AG04450 (cell line): ENCODE measurements around the gene THAP11. TPM values are rescaled to one million over a fixed set of nuclear protein-coding genes. Genes with fewer than 3 reads are reported as not detected.
A peak's percentile ranks its signal among the peaks of the same experiment; 100 is the strongest.
"Not testable (repeated sequence)": the region's sequence is repeated elsewhere in the genome, so short reads cannot be mapped to it uniquely, and the experiment has no call there.

Experiments
- CTCF ChIA-PET: fragments of 300-600, 350-600 bp; formaldehyde crosslinking; extraction: SDS; loops from one replicate; lab custom pipeline; 2022; ENCODE audit warnings: antibody characterized with exemption, inconsistent platforms; lab: Charles Lee
- POLR2A ChIA-PET: fragments of 350-600 bp; formaldehyde crosslinking; extraction: SDS; loops from one replicate; lab custom pipeline; 2021; ENCODE audit warnings: antibody characterized with exemption, inconsistent platforms; lab: Yijun Ruan, JAX
- DNase-seq: peaks from one replicate; pipeline ENCODE4 v3.0.0-alpha.2; 2011; ENCODE audit warnings: low read depth, low spot score
- H3K27ac ChIP-seq: one replicate; pipeline ENCODE4 v1.5.1; 2012; ENCODE audit warnings: low read depth, low read length, control low read depth
- H3K27me3 ChIP-seq: one replicate; pipeline ENCODE4 v1.6.0; 2012; ENCODE audit warnings: low read length; ENCODE audit not compliant: control insufficient read depth, insufficient read depth
- H3K4me3 ChIP-seq: 2 replicates; pipeline ENCODE4 v1.5.1; 2011; ENCODE audit warnings: mild to moderate bottlenecking, low read depth, low read length, control low read depth
- H3K9me3 ChIP-seq: 2 replicates; pipeline ENCODE4 v1.5.1; 2012; ENCODE audit warnings: low read length; ENCODE audit not compliant: control insufficient read depth, insufficient read depth
- CTCF ChIP-seq: IDR thresholded peaks from 2 replicates; pipeline ENCODE4 v1.5.1; 2011; ENCODE audit warnings: low read depth, low read length, control low read depth, inconsistent platforms
- polyA plus RNA-seq: library from polyadenylated mRNA; depleted of rRNA; stranded (reverse); fragments of >200 nt; gene quantifications from 2 replicates; pipeline ENCODE4 v1.2.3, GENCODE V29; 2011

THAP11 gene
- polyA plus RNA-seq, 1 experiment = 22.3 TPM

DNA sequence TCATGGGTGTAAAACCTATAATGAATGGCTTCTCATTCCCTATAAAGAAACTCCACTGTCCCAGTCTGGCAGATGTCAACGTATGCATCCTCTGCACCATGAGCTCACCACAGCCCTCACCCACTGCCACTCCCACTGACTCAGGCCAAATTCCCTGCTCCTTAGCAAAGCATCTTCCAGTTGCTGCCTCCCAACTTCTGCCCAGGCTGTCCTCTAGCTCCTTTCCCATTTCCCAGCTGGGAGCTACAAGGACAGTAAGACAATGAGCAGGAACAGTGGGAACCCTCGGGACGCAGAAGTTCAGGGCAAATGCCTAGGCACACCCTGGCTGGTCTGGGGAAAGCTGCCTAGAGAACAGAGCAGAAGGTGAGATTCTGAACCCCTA is 9.1 kb upstream of the THAP11 start:
- Histone ChIP-seq H3K9me3 (no peaks in the 10 kb centered on the region), H3K27me3 (no peaks in the 10 kb centered on the region), H3K27ac (peak overlapping the region; percentile 77), H3K4me3 (peak overlapping the region; percentile 75)
- POLR2A ChIA-PET = interaction anchor here (0.7 to 2.3 kb wide), 4 partner anchors 12 to 108 kb away, joined by 3 to 10 read pairs (median 4); partner anchors contain the start of gene NUTF2
- TF ChIP-seq CTCF = no peak
- CTCF ChIA-PET = interaction anchor here (0.9 to 2.4 kb wide), 5 partner anchors 8 to 96 kb away, joined by 3 to 15 read pairs (median 3); no protein-coding TSS in a partner anchor
- no peak for DNase-seq

DNA sequence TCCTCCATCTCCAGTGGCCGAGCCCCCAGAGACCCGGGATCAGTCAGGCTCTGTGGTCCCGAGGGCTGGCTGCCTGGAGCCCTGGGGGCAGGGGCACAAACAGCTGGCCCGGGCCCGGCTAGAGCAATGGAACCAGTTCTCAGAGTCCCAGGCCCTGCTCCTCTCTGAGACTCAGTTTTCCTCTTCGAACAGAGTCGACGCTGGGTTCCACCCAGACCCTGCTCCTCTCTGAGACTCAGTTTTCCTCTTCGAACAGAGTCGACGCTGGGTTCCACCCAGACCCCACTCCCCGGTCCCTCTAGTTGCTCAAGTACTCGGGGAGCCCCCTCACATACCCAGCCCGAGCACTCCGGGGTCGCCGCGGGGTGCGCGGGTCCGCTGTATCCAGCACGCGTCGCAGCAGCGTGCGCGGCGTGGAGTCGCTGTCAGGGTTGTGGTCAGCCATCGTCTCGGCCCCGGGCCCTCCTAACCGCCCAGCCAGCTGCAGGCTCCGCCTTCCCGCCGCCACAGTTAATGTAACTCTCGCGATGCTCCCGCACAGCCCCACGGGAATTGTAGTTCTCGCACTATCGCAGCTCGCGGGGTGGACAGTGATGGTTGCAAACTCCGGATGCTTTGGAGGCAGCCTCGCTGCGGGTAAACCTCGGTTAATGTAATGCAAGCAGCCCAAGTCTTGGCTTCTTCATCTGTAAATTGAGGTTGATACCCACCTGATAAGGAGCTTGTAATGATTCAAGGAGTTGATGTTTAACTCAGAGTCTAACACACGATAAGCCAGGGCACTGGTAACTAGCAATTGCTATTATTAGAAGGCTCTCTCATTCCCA is 8.5 kb upstream of the THAP11 start:
- Histone ChIP-seq H3K9me3 (no peaks in the 10 kb centered on the region), H3K4me3 (peak overlapping the region; percentile 75), H3K27ac (peak overlapping the region; percentile 77), H3K27me3 (no peaks in the 10 kb centered on the region)
- CTCF ChIA-PET = interaction anchor here (0.6 to 2.4 kb wide), 5 partner anchors 8 to 160 kb away, joined by 3 to 15 read pairs (median 3); no protein-coding TSS in a partner anchor
- TF ChIP-seq CTCF = no peak
- POLR2A ChIA-PET = interaction anchor here (0.7 to 2.3 kb wide), 6 partner anchors 11 to 107 kb away, joined by 3 to 10 read pairs (median 4); partner anchors contain the start of genes NUTF2, RANBP10 and TSNAXIP1
- peak; percentile 63 for DNase-seq

DNA sequence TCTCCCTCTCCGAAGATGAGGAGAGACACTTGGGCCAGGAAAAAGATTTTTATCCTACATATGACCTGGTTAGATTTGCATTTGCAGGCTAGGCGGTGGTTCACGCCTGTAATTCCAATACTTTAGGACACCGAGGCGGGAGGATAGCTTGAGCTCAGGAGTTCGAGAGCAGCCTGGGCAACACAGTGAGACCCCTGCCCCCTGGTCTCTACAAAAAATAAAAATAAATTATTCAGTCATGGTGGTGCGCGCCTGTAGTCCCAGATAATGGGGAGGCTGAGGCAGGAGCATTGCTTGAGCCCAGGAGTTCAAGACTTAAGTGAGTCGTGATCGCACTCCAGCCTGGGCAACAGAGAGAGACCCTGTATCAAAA is 7.9 kb upstream of the THAP11 start:
- DNase-seq = no peak
- H3K4me3 ChIP-seq = peak overlapping the region; percentile 75; the same call in 1 of the 2 replicates
- CTCF ChIA-PET = interaction anchor here (0.6 to 2.4 kb wide), 3 partner anchors 7 to 160 kb away, joined by 3 to 15 read pairs (median 5); no protein-coding TSS in a partner anchor
- no peak for TF ChIP-seq CTCF
- H3K9me3 ChIP-seq = no peaks in the 10 kb centered on the region
- no peak overlapping the region for H3K27ac ChIP-seq
- no peaks in the 10 kb centered on the region for H3K27me3 ChIP-seq
- POLR2A ChIA-PET = interaction anchor here (0.9 to 2.3 kb wide), 4 partner anchors 12 to 61 kb away, joined by 3 to 10 read pairs (median 5); partner anchors contain the start of genes NUTF2, RANBP10 and TSNAXIP1

DNA sequence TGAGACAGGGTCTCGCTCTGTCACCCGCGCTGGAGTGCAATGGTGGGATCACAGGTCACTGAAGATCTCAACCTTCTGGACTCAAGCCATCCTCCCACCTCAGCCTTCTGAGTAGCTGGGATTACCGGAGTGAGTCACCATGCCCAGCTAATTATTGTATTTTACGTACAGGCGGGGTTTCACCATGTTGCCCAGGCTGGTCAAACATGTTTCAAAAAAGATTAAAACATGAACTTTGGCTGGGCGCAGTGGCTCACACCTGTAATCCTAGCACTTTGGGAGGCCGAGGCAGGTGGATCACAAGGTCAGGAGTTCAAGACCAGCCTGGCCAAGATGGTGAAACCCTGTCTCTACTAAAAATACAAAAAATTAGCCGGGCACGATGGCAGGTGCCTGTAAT is 4.9 kb upstream of the THAP11 start:
- CTCF ChIA-PET = interaction anchor here (1.6 kb wide), 1 partner anchor 21 kb away, joined by 9 read pairs; no protein-coding TSS in a partner anchor
- H3K27ac ChIP-seq, H3K27me3 ChIP-seq, H3K9me3 ChIP-seq, H3K4me3 ChIP-seq, DNase-seq, POLR2A ChIA-PET: not testable (repeated sequence)

- Histone ChIP-seq H3K9me3 (no peaks in the 10 kb centered on the region; the same call in 1 of the 2 replicates), H3K4me3 (no peak overlapping the region), H3K27me3 (no peaks in the 10 kb centered on the region), H3K27ac (no peak overlapping the region)
- ChIA-PET CTCF (interaction anchor here (1.6 kb wide), 1 partner anchor 22 kb away, joined by 9 read pairs; no protein-coding TSS in a partner anchor), POLR2A (no interaction called here)
- no peak for DNase-seq
- TF ChIP-seq CTCF = no peak
Measured at GRCh38 chr16:67837811-67838210, 4.3 kb upstream of the THAP11 start.
